ENCODE results near the gene PDIA6. TPM values are rescaled to one million over a fixed set of nuclear protein-coding genes. Genes with fewer than 3 reads are reported as not detected.

Gene PDIA6
- total and polyA plus RNA-seq, 10 of the 15 experiments (the other 5 are each of a cell fraction or from before 2014, with no cell fraction given) = 148 to 526 (median 209) TPM

DNA sequence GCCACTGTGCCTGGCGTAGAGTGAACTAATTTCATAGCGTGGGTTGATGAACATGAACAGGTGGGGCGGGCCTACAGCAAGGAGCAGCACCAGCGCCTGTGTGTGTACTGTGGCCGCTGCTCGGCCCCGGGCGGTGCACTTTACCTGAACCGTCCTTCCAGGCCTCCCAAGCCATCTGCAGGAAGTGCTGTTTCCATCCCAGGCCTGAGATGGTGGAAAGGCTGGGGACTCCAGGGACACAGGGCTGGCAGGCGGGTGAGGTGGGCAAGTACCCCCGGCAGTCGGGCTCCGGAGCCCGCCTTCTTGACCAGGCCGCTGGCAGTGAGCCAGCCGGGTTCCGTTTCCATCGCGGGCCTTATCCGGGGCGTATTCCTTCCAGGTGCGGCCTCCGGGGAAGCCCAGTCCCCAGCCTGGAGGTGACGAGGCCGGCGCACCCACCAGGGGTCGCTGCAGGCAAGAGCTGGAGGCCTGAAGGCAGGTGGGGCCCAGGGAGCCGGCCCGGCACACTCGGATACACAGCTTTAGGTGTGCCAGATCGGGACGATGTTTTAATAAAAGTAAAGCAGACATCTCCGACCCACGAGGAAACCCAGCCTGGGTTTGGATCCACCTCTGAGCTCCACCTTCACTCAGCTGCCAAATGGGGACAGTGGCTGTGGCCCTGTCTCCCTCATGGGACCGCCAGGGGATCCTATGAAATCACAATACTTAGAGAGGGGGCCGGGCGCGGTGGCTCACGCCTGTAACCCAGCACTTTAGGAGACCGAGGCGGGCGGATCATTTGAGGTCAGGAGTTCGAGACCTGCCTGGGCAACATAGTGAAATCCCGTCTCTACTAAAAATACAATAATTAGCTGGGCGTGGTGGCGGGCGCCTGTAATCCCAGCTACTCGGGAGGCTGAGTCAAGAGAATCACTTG is 22.7 kb upstream of the PDIA6 start:
- ChIA-PET SMC1A (ENCODE audit: uncharacterized antibody, unreplicated experiment) (interaction anchor here (0.9 to 4.6 kb wide), 8 partner anchors 14 to 294 kb away, joined by 3 to 25 read pairs (median 4); no protein-coding TSS in a partner anchor), CTCF (interaction anchor here (0.6 to 9.2 kb wide), 30 partner anchors 9 to 909 kb away, joined by 3 to 87 read pairs (median 5); a partner anchor contains a TSS), RAD21 (ENCODE audit: unreplicated experiment) (interaction anchor here (0.7 to 1.8 kb wide), 10 partner anchors 23 to 624 kb away, joined by 3 to 14 read pairs (median 3); partner anchors contain the start of gene PDIA6), POLR2A (interaction anchor here (0.6 kb wide), 1 partner anchor 192 kb away, joined by 4 read pairs; no protein-coding TSS in a partner anchor)
- Histone ChIP-seq H3K4me3 (no peak overlapping the region), H3K36me3 (ENCODE audit: control insufficient read depth in 2 of 2, insufficient read depth in 2 of 2, low read length in 1 of 2) (no peaks in the 10 kb centered on the region), H3K27me3 (replicated peaks in 1 of 2; ENCODE audit: control insufficient read depth in 2 of 2, insufficient read depth in 2 of 2, low read length in 1 of 2) (peaks cover 0 to 1% of the 10 kb centered on the region in 2 experiments; a peak in 2 of 4 replicates), H2AFZ (ENCODE audit: control insufficient read depth, low read depth, low read length) (no peak overlapping the region), H3K9me3 (replicated peaks; ENCODE audit: control insufficient read depth, insufficient read depth, low read length) (no peaks in the 10 kb centered on the region; the same call in 2 of the 3 replicates), H4K20me1 (ENCODE audit: control insufficient read depth, insufficient read depth) (no peaks in the 10 kb centered on the region), H3K9ac (ENCODE audit: control insufficient read depth, insufficient read depth, low read length) (no peak overlapping the region), H3K79me2 (ENCODE audit: control insufficient read depth, insufficient read depth, low read length) (no peaks in the 10 kb centered on the region), H3K4me2 (ENCODE audit: control insufficient read depth, insufficient read depth) (no peak overlapping the region), H3K4me1 (ENCODE audit: control insufficient read depth, insufficient read depth, low read length) (no peaks in the 10 kb centered on the region), H3K27ac (ENCODE audit: control insufficient read depth, insufficient read depth) (no peak overlapping the region)
- DNase-seq (ENCODE audit: low read depth, low spot score) (no peak), ATAC-seq (peak; percentile 92), FAIRE-seq (peak; percentile 54)
- BruUV-seq (replicated peaks) = no TSS peak
- intact Hi-C loops (cut with micrococcal nuclease; ENCODE audit: unreplicated experiment) (loop anchor here (1.0 to 10.0 kb wide), 2 partner anchors 65 to 749 kb away; no protein-coding TSS in a partner anchor), in situ Hi-C loops (cut with MboI) (loop anchor here (5.0 kb wide), 3 partner anchors 62 to 747 kb away; no protein-coding TSS in a partner anchor)
- 23% methylated on average over 48 of the region's 48 CpGs for WGBS (ENCODE audit: insufficient coverage, insufficient replicate concordance, low lambda C conversion rate, missing lambda C conversion rate)
- TF ChIP-seq MTA2 (IDR thresholded peaks at IDR 0.05; ENCODE audit: low read depth) = no peak
- 0 out of 2 replicates have a peak, but pooled peaks have one; percentile 47 for TF ChIP-seq GATAD2B (conservative IDR thresholded peaks at IDR 0.05; ENCODE audit: low read depth)
- peak; percentile 81 to 93 (median 87) for TF ChIP-seq CTCF (IDR thresholded peaks at IDR 0.05 in 2 of 3, conservative IDR thresholded peaks at IDR 0.05 in 1 of 3; ENCODE audit: control insufficient read depth in 2 of 3, extremely low read depth in 1 of 3, insufficient read depth in 1 of 3, low read depth in 3 of 3, low read length in 3 of 3)
- no peak for TF ChIP-seq MYB (IDR thresholded peaks at IDR 0.05; ENCODE audit: borderline replicate concordance, low read depth, low read length)
- no peak for TF ChIP-seq ATF3 (IDR thresholded peaks at IDR 0.05; ENCODE audit: borderline replicate concordance, extremely low read depth, low read depth, low read length)
- TF ChIP-seq MEF2B (IDR thresholded peaks at IDR 0.05; ENCODE audit: partially characterized antibody, poor library complexity, severe bottlenecking) = no peak
- TF ChIP-seq, protein P1, sequence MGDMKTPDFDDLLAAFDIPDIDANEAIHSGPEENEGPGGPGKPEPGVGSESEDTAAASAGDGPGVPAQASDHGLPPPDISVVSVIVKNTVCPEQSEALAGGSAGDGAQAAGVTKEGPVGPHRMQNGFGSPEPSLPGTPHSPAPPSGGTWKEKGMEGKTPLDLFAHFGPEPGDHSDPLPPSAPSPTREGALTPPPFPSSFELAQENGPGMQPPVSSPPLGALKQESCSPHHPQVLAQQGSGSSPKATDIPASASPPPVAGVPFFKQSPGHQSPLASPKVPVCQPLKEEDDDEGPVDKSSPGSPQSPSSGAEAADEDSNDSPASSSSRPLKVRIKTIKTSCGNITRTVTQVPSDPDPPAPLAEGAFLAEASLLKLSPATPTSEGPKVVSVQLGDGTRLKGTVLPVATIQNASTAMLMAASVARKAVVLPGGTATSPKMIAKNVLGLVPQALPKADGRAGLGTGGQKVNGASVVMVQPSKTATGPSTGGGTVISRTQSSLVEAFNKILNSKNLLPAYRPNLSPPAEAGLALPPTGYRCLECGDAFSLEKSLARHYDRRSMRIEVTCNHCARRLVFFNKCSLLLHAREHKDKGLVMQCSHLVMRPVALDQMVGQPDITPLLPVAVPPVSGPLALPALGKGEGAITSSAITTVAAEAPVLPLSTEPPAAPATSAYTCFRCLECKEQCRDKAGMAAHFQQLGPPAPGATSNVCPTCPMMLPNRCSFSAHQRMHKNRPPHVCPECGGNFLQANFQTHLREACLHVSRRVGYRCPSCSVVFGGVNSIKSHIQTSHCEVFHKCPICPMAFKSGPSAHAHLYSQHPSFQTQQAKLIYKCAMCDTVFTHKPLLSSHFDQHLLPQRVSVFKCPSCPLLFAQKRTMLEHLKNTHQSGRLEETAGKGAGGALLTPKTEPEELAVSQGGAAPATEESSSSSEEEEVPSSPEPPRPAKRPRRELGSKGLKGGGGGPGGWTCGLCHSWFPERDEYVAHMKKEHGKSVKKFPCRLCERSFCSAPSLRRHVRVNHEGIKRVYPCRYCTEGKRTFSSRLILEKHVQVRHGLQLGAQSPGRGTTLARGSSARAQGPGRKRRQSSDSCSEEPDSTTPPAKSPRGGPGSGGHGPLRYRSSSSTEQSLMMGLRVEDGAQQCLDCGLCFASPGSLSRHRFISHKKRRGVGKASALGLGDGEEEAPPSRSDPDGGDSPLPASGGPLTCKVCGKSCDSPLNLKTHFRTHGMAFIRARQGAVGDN (IDR thresholded peaks at IDR 0.05) = no peak
- no peak for TF ChIP-seq RAD51 (IDR thresholded peaks at IDR 0.05)
- no peak for TF ChIP-seq ZSCAN29 (IDR thresholded peaks at IDR 0.05)
- TF ChIP-seq SIN3A (IDR thresholded peaks at IDR 0.05; ENCODE audit: low read depth, low read length) = no peak
- TF ChIP-seq SREBF1 (IDR thresholded peaks at IDR 0.05; ENCODE audit: low read length) = no peak
- TF ChIP-seq TCF3 (IDR thresholded peaks at IDR 0.05; ENCODE audit: borderline replicate concordance, insufficient read depth, low read depth, low read length) = 0 out of 2 replicates have a peak, but pooled peaks have one; percentile 24
- TF ChIP-seq MEF2A (IDR thresholded peaks at IDR 0.05; ENCODE audit: insufficient read depth, low read depth, low read length) = no peak
- no peak for TF ChIP-seq E2F4 (IDR thresholded peaks at IDR 0.05; ENCODE audit: low read depth, low read length)

Measured in GM12878 (cell line).